Endothelial cell of umbilical vein (primary cell): ENCODE results near the gene FOXN1.

ENCODE experiments used
- CTCF ChIP-seq, 2 donors: IDR thresholded peaks; 1 replicate in 1 of 2; 2 replicates in 1 of 2; pipeline ENCODE4 v1.5.1; 2011; ENCODE audit warnings: low read length in 2 of 2, mild to moderate bottlenecking in 2 of 2, moderate library complexity in 2 of 2, control low read depth in 1 of 2, inconsistent platforms in 1 of 2, low read depth in 1 of 2; ENCODE audit not compliant: insufficient read depth in 1 of 2; ENCODE audit errors: extremely low read depth in 1 of 2
- EZH2 ChIP-seq: IDR thresholded peaks from 2 replicates; pipeline ENCODE4 v1.6.1; 2012; ENCODE audit warnings: borderline replicate concordance, low read depth, mild to moderate bottlenecking, moderate library complexity, low read length, inconsistent platforms; ENCODE audit not compliant: severe bottlenecking
- FOS ChIP-seq: IDR thresholded peaks from 2 replicates; pipeline ENCODE4 v1.6.1; 2011; ENCODE audit warnings: mild to moderate bottlenecking, low read length, moderate library complexity, borderline replicate concordance; ENCODE audit not compliant: insufficient read depth
- JUN ChIP-seq: IDR thresholded peaks from 2 replicates; pipeline ENCODE4 v1.6.1; 2011; ENCODE audit warnings: borderline replicate concordance, low read depth; ENCODE audit not compliant: insufficient read length, insufficient read depth
- MAX ChIP-seq: IDR thresholded peaks from 2 replicates; pipeline ENCODE4 v1.6.1; 2011; ENCODE audit not compliant: insufficient read depth, insufficient read length
- MYC ChIP-seq: IDR thresholded peaks from one replicate; pipeline ENCODE4 v1.6.1; 2011; ENCODE audit warnings: mild to moderate bottlenecking, low read depth, low read length
- POLR2A ChIP-seq: IDR thresholded peaks from 2 replicates; pipeline ENCODE4 v1.6.1; 2012; ENCODE audit warnings: low read depth, mild to moderate bottlenecking, control low read depth, low read length
- POLR2AphosphoS5 ChIP-seq: IDR thresholded peaks from 2 replicates; pipeline ENCODE4 v1.6.1; 2012; ENCODE audit warnings: low read depth, mild to moderate bottlenecking, control low read depth, low read length, moderate library complexity; ENCODE audit not compliant: insufficient read depth

- TF ChIP-seq POLR2AphosphoS5 (no peak), POLR2A (no peak), CTCF (IDR thresholded peaks at IDR 0.05; ENCODE audit: extremely low read depth in 1 of 2, insufficient read depth in 1 of 2, low read depth in 1 of 2, low read length in 2 of 2) (no peak), MAX (no peak), JUN (no peak), EZH2 (no peak), MYC (no peak), FOS (no peak)
Observed at GRCh38 chr17:28513476-28513875, 7.3 kb downstream of the FOXN1 start.
